Mucosa of descending colon (tissue), 3 donors: ENCODE data around the gene SH3BGR. TPM values are rescaled to one million over a fixed set of nuclear protein-coding genes. Genes with fewer than 3 reads are reported as not detected.

Experiments
- ATAC-seq: fragments of 200-7000 bp; cut with Tn5 transposase; one replicate; pipeline ENCODE4 v1.9.1; 2020; ENCODE audit warnings: mild to moderate bottlenecking, moderate library complexity
- DNase-seq, 3 donors: peaks; one replicate each; pipeline ENCODE4 v3.0.0-alpha.2; 2020
- H3K36me3 ChIP-seq: fragments of 200-600 bp; one replicate; pipeline ENCODE4 v1.8.0; 2021; ENCODE audit warnings: low read depth, mild to moderate bottlenecking
- H3K4me1 ChIP-seq: fragments of 200-600 bp; one replicate; pipeline ENCODE4 v1.8.0; 2021; ENCODE audit warnings: low read depth, mild to moderate bottlenecking
- H3K4me3 ChIP-seq: fragments of 200-600 bp; one replicate; pipeline ENCODE4 v1.8.0; 2021; ENCODE audit warnings: mild to moderate bottlenecking
- H3K9me3 ChIP-seq: fragments of 200-600 bp; one replicate; pipeline ENCODE4 v1.8.0; 2021; ENCODE audit warnings: mild to moderate bottlenecking
- intact Hi-C, 2 donors: fragments of 100-400 bp; cut with DNase I in 1 of 2; cut with micrococcal nuclease in 1 of 2; formaldehyde crosslinking; loops; one replicate each; pipeline versions ENCODE4 v1.11.0 to v1.11.1; 2022; cut with DNase I, micrococcal nuclease
- total RNA-seq, 3 donors: library from RNA; stranded (reverse); fragmentation: NEBNext Ultra II Directional in 2 of 3; extraction: Animal tissue kit (Norgen Biotek cat#: 25700) in 2 of 3; gene quantifications; one replicate each; pipeline versions ENCODE4 v1.2.1 to v1.2.4, GENCODE V29; 2021 to 2023
- TF ChIP-seq, protein P1 (sequence below): fragments of 200-600 bp; IDR thresholded peaks from one replicate; pipeline ENCODE4 v1.8.0; 2022; ENCODE audit warnings: antibody characterized with exemption, mild to moderate bottlenecking
- donor health status: DM: no; HTN: no; CAD: no; lungs with moderate emphysema.
- donor health status: DM: no; HTN: no; CAD: no.
- donor health status: DM: no; HTN: yes; CAD: no.

The SH3BGR gene
- total RNA-seq, 3 donors from 2014 or later, result 2.2 to 19.7 (median 5.0) TPM

DNA sequence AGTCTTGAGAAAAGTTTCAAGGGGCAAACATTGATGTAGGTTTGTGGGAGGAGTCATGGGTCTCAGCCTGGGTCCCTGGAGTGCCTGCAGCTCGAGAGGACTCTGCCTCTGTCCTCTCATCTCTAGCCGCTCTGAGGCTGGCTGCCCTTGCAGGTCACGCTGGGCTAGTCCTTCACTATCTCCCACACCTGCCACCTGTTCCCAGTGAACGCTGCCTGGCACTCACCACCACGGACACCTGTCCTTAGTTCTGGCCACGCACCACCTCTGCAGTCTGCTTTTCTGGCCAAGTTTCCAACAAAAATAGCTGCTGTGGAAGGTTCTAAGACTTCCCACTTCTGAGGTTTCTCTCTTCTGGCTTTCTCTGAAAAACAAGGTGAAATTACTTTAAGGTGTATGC is 52.5 kb downstream of the SH3BGR start:
- intact Hi-C loops, result no loop called here
- no peak for ATAC-seq

GRCh38 chr21:39510240-39510639 is 58.5 kb downstream of the SH3BGR start:
- no peak for ATAC-seq
- Histone ChIP-seq H3K36me3 (no peaks in the 10 kb centered on the region), H3K4me3 (no peak overlapping the region), H3K9me3 (no peaks in the 10 kb centered on the region), H3K4me1 (no peaks in the 10 kb centered on the region)
- TF ChIP-seq, protein P1, sequence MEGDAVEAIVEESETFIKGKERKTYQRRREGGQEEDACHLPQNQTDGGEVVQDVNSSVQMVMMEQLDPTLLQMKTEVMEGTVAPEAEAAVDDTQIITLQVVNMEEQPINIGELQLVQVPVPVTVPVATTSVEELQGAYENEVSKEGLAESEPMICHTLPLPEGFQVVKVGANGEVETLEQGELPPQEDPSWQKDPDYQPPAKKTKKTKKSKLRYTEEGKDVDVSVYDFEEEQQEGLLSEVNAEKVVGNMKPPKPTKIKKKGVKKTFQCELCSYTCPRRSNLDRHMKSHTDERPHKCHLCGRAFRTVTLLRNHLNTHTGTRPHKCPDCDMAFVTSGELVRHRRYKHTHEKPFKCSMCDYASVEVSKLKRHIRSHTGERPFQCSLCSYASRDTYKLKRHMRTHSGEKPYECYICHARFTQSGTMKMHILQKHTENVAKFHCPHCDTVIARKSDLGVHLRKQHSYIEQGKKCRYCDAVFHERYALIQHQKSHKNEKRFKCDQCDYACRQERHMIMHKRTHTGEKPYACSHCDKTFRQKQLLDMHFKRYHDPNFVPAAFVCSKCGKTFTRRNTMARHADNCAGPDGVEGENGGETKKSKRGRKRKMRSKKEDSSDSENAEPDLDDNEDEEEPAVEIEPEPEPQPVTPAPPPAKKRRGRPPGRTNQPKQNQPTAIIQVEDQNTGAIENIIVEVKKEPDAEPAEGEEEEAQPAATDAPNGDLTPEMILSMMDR, result no peak
- no peak for DNase-seq
- intact Hi-C loops, result no loop called here

More for the DNA sequence above, 52.5 kb downstream of the SH3BGR start:
- Histone ChIP-seq H3K36me3 (no peaks in the 10 kb centered on the region), H3K9me3 (no peaks in the 10 kb centered on the region), H3K4me1 (no peaks in the 10 kb centered on the region), H3K4me3 (no peak overlapping the region)
- no peak for DNase-seq
- TF ChIP-seq, protein P1, result no peak

DNA sequence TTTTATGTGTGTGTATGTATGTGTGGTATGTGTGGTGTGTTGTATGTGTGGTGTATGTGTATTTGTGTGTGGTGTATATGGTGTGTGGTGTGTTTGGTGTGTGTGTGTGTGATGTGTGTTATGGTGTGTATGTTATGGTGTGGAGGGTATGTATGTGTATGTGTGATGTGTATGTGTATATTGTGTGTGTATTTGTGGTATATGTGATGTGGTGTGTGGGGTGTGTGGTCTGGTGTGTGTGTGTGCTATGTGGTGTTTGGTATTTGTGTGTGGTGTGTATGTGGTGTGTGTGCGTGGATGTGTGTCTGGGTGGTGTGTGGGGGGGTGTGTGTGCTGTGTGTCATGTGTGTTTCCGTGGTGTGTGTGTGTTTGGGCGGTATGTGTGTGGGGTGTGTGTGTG is 59.3 kb downstream of the SH3BGR start:
- TF ChIP-seq, protein P1, result no peak
- no peak overlapping the region for H3K4me3 ChIP-seq
- ATAC-seq, result no peak
- intact Hi-C loops, result no loop called here
- H3K9me3 ChIP-seq, result no peaks in the 10 kb centered on the region
- DNase-seq, result no peak
- no peaks in the 10 kb centered on the region for H3K4me1 ChIP-seq
- H3K36me3 ChIP-seq, result no peaks in the 10 kb centered on the region

GRCh38 chr21:39513735-39514134 is 62.0 kb downstream of the SH3BGR start:
- H3K9me3 ChIP-seq, result no peaks in the 10 kb centered on the region
- TF ChIP-seq, protein P1, result no peak
- no peak for ATAC-seq
- no peak overlapping the region for H3K4me3 ChIP-seq
- intact Hi-C loops, result no loop called here
- H3K36me3 ChIP-seq, result no peaks in the 10 kb centered on the region
- H3K4me1 ChIP-seq, result no peaks in the 10 kb centered on the region
- DNase-seq, result no peak

GRCh38 chr21:39515684-39516472 is 64.1 kb downstream of the SH3BGR start:
- no peak for ATAC-seq
- Histone ChIP-seq H3K4me1 (no peaks in the 10 kb centered on the region), H3K4me3 (no peak overlapping the region), H3K36me3 (no peaks in the 10 kb centered on the region), H3K9me3 (no peaks in the 10 kb centered on the region)
- DNase-seq, result no peak
- TF ChIP-seq, protein P1, result no peak
- intact Hi-C loops, result loop anchor here (5.0 kb wide), 1 partner anchor 201 kb away; no protein-coding TSS in a partner anchor
